ENCODE measurements around the gene NAV1.

The NAV1 gene

DNA sequence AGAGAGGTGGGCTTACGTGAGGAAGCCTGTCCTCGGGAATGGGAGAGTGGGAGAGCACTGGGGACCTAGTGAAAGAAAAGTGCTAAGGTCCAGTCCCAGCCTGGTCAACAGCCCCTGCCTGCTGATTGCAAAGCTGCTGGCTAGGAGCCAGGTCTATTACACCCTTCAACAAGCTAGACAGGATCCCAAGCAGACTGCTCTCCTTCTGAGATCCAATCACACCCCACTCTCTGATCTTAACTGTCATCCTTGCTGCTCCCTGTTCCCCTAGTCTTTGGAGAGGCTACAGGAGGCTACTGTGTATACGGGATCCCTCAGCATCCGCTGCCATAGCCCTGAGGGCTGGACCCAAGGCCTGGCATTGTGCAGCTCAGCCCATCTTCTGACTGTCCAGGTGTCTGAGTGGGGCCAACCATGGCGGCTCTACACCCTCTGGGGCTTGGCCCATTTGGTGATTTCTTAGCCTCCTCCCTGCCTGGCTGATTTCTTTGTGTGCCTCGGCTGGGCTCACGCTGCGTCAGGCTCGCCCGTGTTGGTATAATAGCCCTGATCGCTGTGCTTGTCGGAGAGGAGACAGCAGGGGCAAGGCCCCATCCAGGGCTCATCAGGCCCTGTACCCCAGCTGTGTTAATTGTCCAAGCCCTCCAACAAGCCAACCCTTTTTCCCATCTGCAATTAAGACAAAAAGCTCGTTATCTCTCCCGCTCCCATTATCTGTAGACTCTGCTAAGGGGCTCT lies 43.9 kb downstream of the NAV1 start:
- TF ChIP-seq, protein P1, sequence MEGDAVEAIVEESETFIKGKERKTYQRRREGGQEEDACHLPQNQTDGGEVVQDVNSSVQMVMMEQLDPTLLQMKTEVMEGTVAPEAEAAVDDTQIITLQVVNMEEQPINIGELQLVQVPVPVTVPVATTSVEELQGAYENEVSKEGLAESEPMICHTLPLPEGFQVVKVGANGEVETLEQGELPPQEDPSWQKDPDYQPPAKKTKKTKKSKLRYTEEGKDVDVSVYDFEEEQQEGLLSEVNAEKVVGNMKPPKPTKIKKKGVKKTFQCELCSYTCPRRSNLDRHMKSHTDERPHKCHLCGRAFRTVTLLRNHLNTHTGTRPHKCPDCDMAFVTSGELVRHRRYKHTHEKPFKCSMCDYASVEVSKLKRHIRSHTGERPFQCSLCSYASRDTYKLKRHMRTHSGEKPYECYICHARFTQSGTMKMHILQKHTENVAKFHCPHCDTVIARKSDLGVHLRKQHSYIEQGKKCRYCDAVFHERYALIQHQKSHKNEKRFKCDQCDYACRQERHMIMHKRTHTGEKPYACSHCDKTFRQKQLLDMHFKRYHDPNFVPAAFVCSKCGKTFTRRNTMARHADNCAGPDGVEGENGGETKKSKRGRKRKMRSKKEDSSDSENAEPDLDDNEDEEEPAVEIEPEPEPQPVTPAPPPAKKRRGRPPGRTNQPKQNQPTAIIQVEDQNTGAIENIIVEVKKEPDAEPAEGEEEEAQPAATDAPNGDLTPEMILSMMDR (IDR thresholded peaks at IDR 0.05; ENCODE audit: low read depth, low read length, missing control alignments) = no peak
- no peak for DNase-seq (ENCODE audit: low read depth)
- H3K4me3 ChIP-seq (ENCODE audit: low read depth, low read length) = no peak overlapping the region

DNA sequence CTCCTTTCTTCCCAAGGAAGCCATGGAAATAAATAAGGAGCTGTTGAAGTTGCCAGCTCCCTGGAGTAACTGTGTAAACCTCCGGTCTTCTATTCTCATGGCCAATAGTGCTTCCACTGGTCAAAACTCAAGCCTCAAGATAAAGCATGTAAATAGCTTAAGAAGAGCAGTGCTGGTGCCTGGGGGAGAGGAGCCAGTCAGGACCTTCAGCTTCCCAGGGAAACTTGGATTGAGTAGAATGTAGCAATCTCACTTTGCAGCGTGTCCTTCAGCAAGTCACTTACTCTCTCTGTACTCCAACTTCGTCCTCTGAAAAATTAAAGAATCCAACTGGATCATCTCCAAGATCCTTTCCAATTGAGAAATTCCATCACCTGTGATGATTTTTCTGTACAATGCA lies 44.7 kb downstream of the NAV1 start:
- TF ChIP-seq, protein P1 (IDR thresholded peaks at IDR 0.05; ENCODE audit: low read depth, low read length, missing control alignments) = no peak
- no peak for DNase-seq (ENCODE audit: low read depth)

DNA sequence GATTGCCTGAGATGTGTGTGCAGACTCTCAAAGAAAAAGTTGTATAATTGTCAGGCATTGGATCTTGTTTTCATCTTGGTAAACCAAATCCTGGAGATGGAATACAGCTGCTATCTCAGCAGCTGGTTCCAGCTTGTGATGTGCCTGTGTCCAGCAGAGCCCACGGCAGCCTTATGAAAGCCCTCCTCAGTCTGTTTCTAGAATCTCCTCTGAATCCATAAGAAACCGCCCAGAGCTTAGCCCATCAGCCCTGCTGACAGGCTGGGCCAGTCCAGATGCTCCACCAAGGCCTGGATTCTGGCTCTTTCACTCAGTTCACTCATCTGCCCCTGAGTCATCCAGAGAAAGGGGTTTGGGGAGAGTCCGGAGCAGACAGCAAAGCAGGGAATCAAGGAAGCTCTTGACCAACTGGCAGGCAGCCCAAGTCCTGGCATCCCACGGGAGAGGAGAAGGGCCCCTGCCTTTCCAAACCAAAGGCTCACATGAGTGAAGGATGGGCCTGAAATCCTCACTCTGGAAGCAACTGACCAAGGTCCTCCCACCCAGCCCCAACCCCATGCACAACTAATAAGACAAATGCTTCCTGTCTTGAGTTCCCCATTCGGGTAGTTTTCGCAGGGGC lies 45.7 kb downstream of the NAV1 start:
- H3K4me3 ChIP-seq (ENCODE audit: low read depth, low read length) = no peak overlapping the region
- DNase-seq (ENCODE audit: low read depth) = no peak
- TF ChIP-seq, protein P1 (IDR thresholded peaks at IDR 0.05; ENCODE audit: low read depth, low read length, missing control alignments) = no peak

More for the DNA sequence above, 44.7 kb downstream of the NAV1 start:
- H3K4me3 ChIP-seq (ENCODE audit: low read depth, low read length) = no peak overlapping the region

DNA sequence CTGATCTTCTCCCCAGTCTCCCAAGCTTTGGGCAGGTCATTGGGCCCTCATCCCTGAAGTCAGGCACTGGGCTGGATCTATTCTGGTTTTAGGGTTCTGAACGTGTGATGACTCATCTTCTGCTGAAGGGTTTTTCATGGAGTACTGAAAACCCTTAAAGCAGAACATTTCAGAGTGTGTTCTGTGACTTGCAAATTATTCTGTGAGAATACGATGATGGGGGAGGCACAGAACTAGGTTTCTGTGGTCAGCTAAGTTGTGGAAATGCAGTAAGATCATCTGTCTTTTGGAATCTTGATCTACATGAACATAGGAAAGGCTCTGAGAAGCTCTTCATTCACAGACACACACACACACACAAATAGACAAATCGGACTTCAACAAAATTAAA lies 46.2 kb downstream of the NAV1 start:
- DNase-seq (ENCODE audit: low read depth) = no peak
- no peak overlapping the region for H3K4me3 ChIP-seq (ENCODE audit: low read depth, low read length)
- TF ChIP-seq, protein P1 (IDR thresholded peaks at IDR 0.05; ENCODE audit: low read depth, low read length, missing control alignments) = no peak

DNA sequence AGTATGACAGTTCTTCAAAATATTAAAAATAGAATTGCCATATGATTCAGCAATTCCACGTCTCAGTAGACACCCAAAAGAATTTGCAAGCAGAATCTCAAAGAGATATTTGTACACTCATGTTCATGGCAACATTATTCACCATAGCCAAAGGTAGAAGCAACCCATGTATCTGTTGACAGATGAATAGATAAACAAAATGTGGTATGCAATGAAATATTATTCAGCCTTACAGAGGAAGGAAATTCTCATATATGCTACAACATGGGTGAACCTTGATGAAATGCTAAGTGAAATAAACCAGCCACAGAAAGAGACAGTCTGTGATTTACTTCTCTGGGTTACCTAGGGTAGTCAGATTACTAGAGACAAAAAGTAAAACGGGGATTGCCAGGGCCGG lies 47.0 kb downstream of the NAV1 start:
- no peak overlapping the region for H3K4me3 ChIP-seq (ENCODE audit: low read depth, low read length)
- DNase-seq (ENCODE audit: low read depth) = no peak
- TF ChIP-seq, protein P1 (IDR thresholded peaks at IDR 0.05; ENCODE audit: low read depth, low read length, missing control alignments) = no peak

DNA sequence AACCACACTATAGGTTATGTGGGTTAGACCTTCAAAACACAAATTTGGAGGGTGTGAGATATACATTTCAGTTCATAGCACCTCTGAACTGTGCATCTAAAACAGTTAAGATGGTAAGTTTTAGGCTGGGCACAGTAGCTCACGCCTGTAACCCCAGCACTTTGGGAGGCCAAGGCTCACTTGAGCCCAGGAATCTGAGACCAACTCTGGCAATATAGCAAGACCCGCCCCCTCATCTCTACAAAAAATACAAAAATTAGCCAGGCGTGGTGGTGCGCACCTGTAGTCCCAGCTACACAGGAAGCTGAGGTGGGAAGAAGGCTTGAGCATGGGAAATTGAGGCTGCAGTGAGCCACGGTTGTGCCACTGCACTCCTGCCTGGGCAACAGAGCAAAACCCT lies 47.9 kb downstream of the NAV1 start:
- TF ChIP-seq, protein P1 (IDR thresholded peaks at IDR 0.05; ENCODE audit: low read depth, low read length, missing control alignments) = no peak
- DNase-seq (ENCODE audit: low read depth) = no peak
- no peak overlapping the region for H3K4me3 ChIP-seq (ENCODE audit: low read depth, low read length)

DNA sequence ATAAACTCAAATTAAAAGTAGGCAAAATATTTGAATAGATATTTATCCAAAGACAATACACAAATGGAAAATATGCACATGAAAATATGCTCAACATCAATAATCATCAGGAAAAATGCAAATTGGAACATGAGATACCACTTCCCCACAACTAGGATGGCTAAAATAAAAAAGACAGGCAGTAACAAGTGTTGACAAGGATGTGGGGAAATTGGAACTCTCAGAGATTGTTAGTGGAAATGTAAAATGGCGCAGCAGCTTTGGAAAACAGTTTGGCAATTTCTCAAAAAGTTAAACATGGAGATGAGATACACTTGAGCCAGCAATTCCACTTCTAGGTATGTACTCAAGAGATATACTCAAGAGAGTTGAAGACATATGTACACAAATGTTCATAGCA lies 48.8 kb downstream of the NAV1 start:
- H3K4me3 ChIP-seq (ENCODE audit: low read depth, low read length) = no peak overlapping the region
- DNase-seq (ENCODE audit: low read depth) = no peak
- TF ChIP-seq, protein P1 (IDR thresholded peaks at IDR 0.05; ENCODE audit: low read depth, low read length, missing control alignments) = no peak
